Neural progenitor cell (in vitro differentiated cells): ENCODE results near the gene DXO. TPM values are rescaled to one million over a fixed set of nuclear protein-coding genes. Genes with fewer than 3 reads are reported as not detected.
A peak's percentile ranks its signal among the peaks of the same experiment; 100 is the strongest.

ENCODE experiments used
- DNase-seq: peaks from one replicate; pipeline ENCODE4 v3.0.0-alpha.2; 2016; ENCODE audit warnings: low spot score
- H2AFZ ChIP-seq: fragments of 200-600 bp; sonication (generic); replicated peaks from 2 replicates; pipeline ENCODE4 v1.6.1; 2016; ENCODE audit warnings: antibody characterized with exemption
- H3F3A ChIP-seq: fragments of 200-600 bp; sonication (generic); 2 replicates; pipeline ENCODE4 v1.6.1; 2016; ENCODE audit warnings: antibody characterized with exemption, low read depth
- H3K27ac ChIP-seq: fragments of 200-600 bp; sonication (generic); 2 replicates; pipeline ENCODE4 v1.5.1; 2016; ENCODE audit warnings: mild to moderate bottlenecking
- H3K27me3 ChIP-seq: fragments of 200-600 bp; sonication (generic); 2 replicates; pipeline ENCODE4 v1.6.1; 2016; ENCODE audit warnings: mild to moderate bottlenecking, moderate library complexity
- H3K36me3 ChIP-seq: fragments of 200-600 bp; sonication (generic); 2 replicates; pipeline ENCODE4 v1.5.1; 2016
- H3K4me1 ChIP-seq: fragments of 200-600 bp; sonication (generic); 2 replicates; pipeline ENCODE4 v1.6.1; 2016; ENCODE audit warnings: mixed run types
- H3K4me2 ChIP-seq: fragments of 200-600 bp; sonication (generic); 2 replicates; pipeline ENCODE4 v1.6.1; 2016
- H3K4me3 ChIP-seq: fragments of 200-600 bp; sonication (generic); 2 replicates; pipeline ENCODE4 v1.5.1; 2016
- H3K79me2 ChIP-seq: fragments of 200-600 bp; sonication (generic); 2 replicates; pipeline ENCODE4 v1.6.1; 2016; ENCODE audit warnings: low read depth
- H3K9ac ChIP-seq: fragments of 200-600 bp; sonication (generic); 2 replicates; pipeline ENCODE4 v1.6.1; 2016
- H3K9me3 ChIP-seq: fragments of 200-600 bp; sonication (generic); 2 replicates; pipeline ENCODE4 v1.5.1; 2016; ENCODE audit warnings: low read depth
- H4K20me1 ChIP-seq: fragments of 200-600 bp; sonication (generic); 2 replicates; pipeline ENCODE4 v1.6.1; 2016; ENCODE audit warnings: low read depth
- H3K27ac Mint-ChIP-seq: 3 replicates; pipeline ENCODE4 v1.8.0; 2021; ENCODE audit warnings: mixed read lengths
- H3K27me3 Mint-ChIP-seq: 2 replicates; pipeline ENCODE4 v1.8.0; 2022; ENCODE audit warnings: low read depth, mild to moderate bottlenecking, inconsistent platforms, moderate library complexity, mixed read lengths; ENCODE audit not compliant: insufficient read depth
- H3K36me3 Mint-ChIP-seq: 3 replicates; pipeline ENCODE4 v1.8.0; 2021; ENCODE audit warnings: mixed read lengths
- H3K4me1 Mint-ChIP-seq: 3 replicates; pipeline ENCODE4 v1.8.0; 2021; ENCODE audit warnings: mixed read lengths
- H3K4me3 Mint-ChIP-seq: 3 replicates; pipeline ENCODE4 v1.8.0; 2021; ENCODE audit warnings: mild to moderate bottlenecking, moderate library complexity, mixed read lengths
- H3K9me3 Mint-ChIP-seq: 3 replicates; pipeline ENCODE4 v1.8.0; 2020; ENCODE audit warnings: mixed read lengths
- CTCF ChIP-seq: fragments of 200-600 bp; sonication (generic); IDR thresholded peaks from 2 replicates; pipeline ENCODE4 v1.5.1; 2017; ENCODE audit warnings: antibody characterized with exemption, mild to moderate bottlenecking
- EZH2 ChIP-seq: fragments of 200-600 bp; sonication (generic); IDR thresholded peaks from 2 replicates; pipeline ENCODE4 v1.6.1; 2017; ENCODE audit warnings: antibody characterized with exemption, mild to moderate bottlenecking, moderate library complexity
- EZH2phosphoT487 ChIP-seq: fragments of 200-600 bp; sonication (generic); IDR thresholded peaks from 2 replicates; pipeline ENCODE4 v1.6.1; 2017; ENCODE audit warnings: antibody characterized with exemption
- total RNA-seq: library from RNA; depleted of rRNA; stranded (reverse); fragments of >200 nt; gene quantifications from 2 replicates; pipeline ENCODE4 v1.2.3, GENCODE V29; 2015; ENCODE audit warnings: low replicate concordance

DXO gene
- total RNA-seq, 1 donor from 2014 or later: 10.2 TPM

DNA sequence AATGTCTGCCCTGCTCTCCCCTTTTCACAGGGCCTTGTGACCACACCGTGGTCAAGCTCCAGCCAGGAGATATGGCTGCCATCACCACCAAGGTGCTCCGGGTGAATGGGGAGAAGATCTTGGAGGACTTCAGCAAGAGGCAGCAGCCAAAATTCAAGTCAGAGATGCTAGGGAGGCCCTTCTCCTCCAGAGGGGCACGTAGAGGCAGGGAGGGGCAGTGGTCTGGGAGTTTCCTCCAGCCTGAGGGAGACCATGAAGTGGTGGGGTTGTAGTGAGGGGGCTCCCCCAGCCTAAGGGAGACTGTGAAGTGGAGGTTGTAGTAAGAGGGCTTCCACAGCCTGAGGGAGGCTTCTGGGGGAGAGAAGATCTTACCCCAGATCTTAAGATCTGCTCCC is 4.0 kb downstream of the DXO start:
- Histone ChIP-seq H2AFZ (no peak overlapping the region), H3K27me3 (no peaks in the 10 kb centered on the region), H3K27ac (no peak overlapping the region), H3K79me2 (peaks cover 13% of the 10 kb centered on the region), H3K36me3 (no peaks in the 10 kb centered on the region), H3K9ac (no peak overlapping the region), H4K20me1 (no peaks in the 10 kb centered on the region), H3K4me3 (no peak overlapping the region), H3K9me3 (no peaks in the 10 kb centered on the region), H3K4me1 (peaks cover 7% of the 10 kb centered on the region), H3K4me2 (no peak overlapping the region), H3F3A (peaks cover 23% of the 10 kb centered on the region)
- Mint-ChIP-seq H3K27ac (no peak overlapping the region), H3K4me1 (peaks cover 14% of the 10 kb centered on the region), H3K4me3 (no peak overlapping the region), H3K9me3 (no peaks in the 10 kb centered on the region), H3K27me3 (peaks cover 7% of the 10 kb centered on the region), H3K36me3 (peaks cover 31% of the 10 kb centered on the region)
- DNase-seq: no peak
- TF ChIP-seq EZH2 (no peak), EZH2phosphoT487 (no peak), CTCF (no peak)

GRCh38 chr6:31966997-31967925 is 4.7 kb downstream of the DXO start:
- Mint-ChIP-seq H3K4me1 (peaks cover 10% of the 10 kb centered on the region), H3K27me3 (peaks cover 7% of the 10 kb centered on the region), H3K4me3 (peak overlapping the region; percentile 55), H3K36me3 (peaks cover 36% of the 10 kb centered on the region), H3K27ac (no peak overlapping the region), H3K9me3 (no peaks in the 10 kb centered on the region)
- Histone ChIP-seq H2AFZ (no peak overlapping the region), H3F3A (peaks cover 17% of the 10 kb centered on the region), H3K9me3 (no peaks in the 10 kb centered on the region), H3K27ac (no peak overlapping the region), H3K4me2 (no peak overlapping the region), H4K20me1 (no peaks in the 10 kb centered on the region), H3K27me3 (no peaks in the 10 kb centered on the region), H3K36me3 (no peaks in the 10 kb centered on the region), H3K4me3 (no peak overlapping the region), H3K4me1 (peaks cover 7% of the 10 kb centered on the region), H3K9ac (no peak overlapping the region), H3K79me2 (peaks cover 10% of the 10 kb centered on the region)
- TF ChIP-seq CTCF: no peak
- TF ChIP-seq EZH2phosphoT487: no peak
- no peak for TF ChIP-seq EZH2
- DNase-seq: no peak

- peaks cover 8% of the 10 kb centered on the region for H3K79me2 ChIP-seq
- H3K9ac ChIP-seq: no peak overlapping the region
- H3K9me3 Mint-ChIP-seq: no peaks in the 10 kb centered on the region
- no peaks in the 10 kb centered on the region for H3K36me3 ChIP-seq
- peaks cover 41% of the 10 kb centered on the region for H3K36me3 Mint-ChIP-seq
- DNase-seq: no peak
- H3F3A ChIP-seq: peaks cover 12% of the 10 kb centered on the region
- peaks cover 5% of the 10 kb centered on the region for H3K27me3 Mint-ChIP-seq
- no peaks in the 10 kb centered on the region for H3K27me3 ChIP-seq
- no peak overlapping the region for H3K4me3 ChIP-seq
- H3K4me1 ChIP-seq: peaks cover 6% of the 10 kb centered on the region
- H2AFZ ChIP-seq: no peak overlapping the region
- H4K20me1 ChIP-seq: no peaks in the 10 kb centered on the region
- no peak overlapping the region for H3K4me3 Mint-ChIP-seq
- no peak overlapping the region for H3K27ac ChIP-seq
- H3K4me2 ChIP-seq: no peak overlapping the region
- no peak for TF ChIP-seq EZH2phosphoT487
- no peaks in the 10 kb centered on the region for H3K9me3 ChIP-seq
- H3K4me1 Mint-ChIP-seq: peaks cover 7% of the 10 kb centered on the region
- H3K27ac Mint-ChIP-seq: no peak overlapping the region
Observed at GRCh38 chr6:31966506-31966905, 5.4 kb downstream of the DXO start.

DNA sequence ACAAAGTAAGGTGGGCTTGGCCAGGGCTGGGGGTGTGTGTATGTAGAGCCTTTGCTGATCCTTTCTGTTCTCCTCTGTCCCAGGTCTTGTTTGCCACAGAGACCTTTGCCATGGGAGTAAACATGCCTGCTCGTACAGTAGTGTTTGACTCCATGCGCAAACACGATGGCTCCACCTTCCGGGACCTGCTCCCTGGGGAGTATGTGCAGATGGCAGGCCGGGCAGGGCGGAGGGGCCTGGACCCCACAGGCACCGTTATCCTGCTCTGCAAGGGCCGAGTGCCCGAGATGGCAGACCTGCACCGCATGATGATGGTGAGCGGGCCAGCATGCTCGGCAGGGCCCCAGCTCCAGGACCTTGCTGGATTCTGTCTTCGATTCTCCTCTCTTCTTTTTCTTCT is 6.2 kb downstream of the DXO start:
- DNase-seq: no peak
- Histone ChIP-seq H3K27me3 (no peaks in the 10 kb centered on the region), H3K4me3 (no peak overlapping the region), H4K20me1 (no peaks in the 10 kb centered on the region), H3K27ac (no peak overlapping the region), H3K4me2 (no peak overlapping the region), H2AFZ (no peak overlapping the region), H3K9ac (no peak overlapping the region), H3F3A (peaks cover 4% of the 10 kb centered on the region), H3K36me3 (no peaks in the 10 kb centered on the region), H3K4me1 (no peaks in the 10 kb centered on the region), H3K9me3 (no peaks in the 10 kb centered on the region), H3K79me2 (no peaks in the 10 kb centered on the region)
- Mint-ChIP-seq H3K4me1 (peaks cover 9% of the 10 kb centered on the region), H3K27ac (no peak overlapping the region), H3K27me3 (peaks cover 3% of the 10 kb centered on the region), H3K36me3 (peaks cover 41% of the 10 kb centered on the region), H3K9me3 (no peaks in the 10 kb centered on the region), H3K4me3 (no peak overlapping the region)
- TF ChIP-seq EZH2phosphoT487 (no peak), EZH2 (no peak), CTCF (no peak)
